Sigmoid colon (tissue), 4 donors: Measurements from ENCODE around the gene MPEG1.

Experiments
- EP300 ChIP-seq, 4 donors: sonication (generic); formaldehyde crosslinking; IDR thresholded peaks; one replicate each; pipeline ENCODE4 v1.6.1; 2017; ENCODE audit warnings: antibody characterized with exemption in 4 of 4
- POLR2A ChIP-seq, 2 donors: fragments of 450-650 bp; IDR thresholded peaks; one replicate each; pipeline ENCODE4 v1.6.1; 2016; ENCODE audit warnings: antibody characterized with exemption in 2 of 2, mild to moderate bottlenecking in 2 of 2, moderate library complexity in 2 of 2
- POLR2AphosphoS5 ChIP-seq, 4 donors: sonication (generic); formaldehyde crosslinking; IDR thresholded peaks; one replicate each; pipeline ENCODE4 v1.6.1; 2017; ENCODE audit warnings: antibody characterized with exemption in 4 of 4

- TF ChIP-seq POLR2AphosphoS5 (IDR thresholded peaks at IDR 0.05) (no peak), EP300 (IDR thresholded peaks at IDR 0.05) (no peak), POLR2A (IDR thresholded peaks at IDR 0.05) (no peak)
Observed at GRCh38 chr11:59198726-59199125, 14.0 kb downstream of the MPEG1 start.
